Measurements from ENCODE around the gene ESRRA. TPM values are rescaled to one million over a fixed set of nuclear protein-coding genes. Genes with fewer than 3 reads are reported as not detected.

The ESRRA gene
- total and polyA plus RNA-seq, 2 of the 13 experiments (the other 11 are each of a cell fraction or from before 2014, with no cell fraction given), result 18.1 to 36.3 TPM

GRCh38 chr11:64305075-64305690, at the start of gene ESRRA (continued):
- peak; percentile 84 for TF ChIP-seq HNRNPLL (IDR thresholded peaks at IDR 0.05; ENCODE audit: low read depth, low read length, poor library complexity, severe bottlenecking)
- TF ChIP-seq DDIT3 (CRISPR knock-in tag; IDR thresholded peaks at IDR 0.05), result no peak
- no peak for TF ChIP-seq ZNF10 (CRISPR knock-in tag; IDR thresholded peaks at IDR 0.05; ENCODE audit: borderline replicate concordance, low read depth)
- TF ChIP-seq ZNF878 (CRISPR knock-in tag; IDR thresholded peaks at IDR 0.05), result no peak
- no peak for TF ChIP-seq RORA (CRISPR knock-in tag; IDR thresholded peaks at IDR 0.05)
- no peak for TF ChIP-seq DPF2 (CRISPR knock-in tag; IDR thresholded peaks at IDR 0.05; ENCODE audit: borderline replicate concordance, low read depth)
- TF ChIP-seq ARID5B (CRISPR knock-in tag; IDR thresholded peaks at IDR 0.05), result no peak
- no peak for TF ChIP-seq ZNF354B (CRISPR knock-in tag; IDR thresholded peaks at IDR 0.05)
- no peak for TF ChIP-seq TERF1 (CRISPR knock-in tag; IDR thresholded peaks at IDR 0.05)
- peak; percentile 27; the same call in 1 of the 2 replicates for TF ChIP-seq DRAP1 (CRISPR knock-in tag; IDR thresholded peaks at IDR 0.05)
- no peak for TF ChIP-seq ARID4A (CRISPR knock-in tag; IDR thresholded peaks at IDR 0.05; ENCODE audit: borderline replicate concordance)
- no peak; the same call in 1 of the 2 replicates for TF ChIP-seq HDAC1 (CRISPR knock-in tag; IDR thresholded peaks at IDR 0.05)
- TF ChIP-seq FOSL2 (CRISPR knock-in tag; IDR thresholded peaks at IDR 0.05), result no peak; the same call in 1 of the 2 replicates
- no peak for TF ChIP-seq GLMP (CRISPR knock-in tag; IDR thresholded peaks at IDR 0.05; ENCODE audit: borderline replicate concordance)
- TF ChIP-seq ZNF549 (CRISPR knock-in tag; IDR thresholded peaks at IDR 0.05), result no peak
- TF ChIP-seq SOX5 (CRISPR knock-in tag; IDR thresholded peaks at IDR 0.05; ENCODE audit: borderline replicate concordance), result peak; percentile 44; the same call in 1 of the 2 replicates
- TF ChIP-seq THAP8 (CRISPR knock-in tag; IDR thresholded peaks at IDR 0.05; ENCODE audit: borderline replicate concordance), result no peak
